Activated CD8-positive, alpha-beta memory T cell treated with anti-CD3 and anti-CD28 coated beads, Interleukin-2, amount 10 ng/mL, durations not matched to agents 7 days and 5 days (primary cell): Measurements from ENCODE around the gene CEACAM8. TPM values are rescaled to one million over a fixed set of nuclear protein-coding genes. Genes with fewer than 3 reads are reported as not detected.

Experiments
- ATAC-seq: fragments of 150-1000 bp; cut with Tn5 transposase; one replicate; pipeline ENCODE4 v1.10.0; 2021; ENCODE audit warnings: moderate library complexity
- CTCF ChIA-PET: fragments of 350-600 bp; sonication (Branson Sonifier 250); formaldehyde crosslinking; loops from one replicate; lab custom pipeline; 2021; ENCODE audit warnings: antibody characterized with exemption; lab: Charles Lee
- DNase-seq: peaks from one replicate; pipeline ENCODE4 v3.0.0-alpha.2; 2020
- H3K27ac Mint-ChIP-seq: one replicate; pipeline ENCODE4 v1.8.0; 2021; ENCODE audit warnings: mild to moderate bottlenecking, mixed read lengths
- H3K27me3 Mint-ChIP-seq: one replicate; pipeline ENCODE4 v1.8.0; 2021; ENCODE audit warnings: mixed read lengths
- H3K36me3 Mint-ChIP-seq: one replicate; pipeline ENCODE4 v1.8.0; 2021; ENCODE audit warnings: mild to moderate bottlenecking, mixed read lengths
- H3K4me1 Mint-ChIP-seq: one replicate; pipeline ENCODE4 v1.8.0; 2021; ENCODE audit warnings: mixed read lengths
- H3K4me3 Mint-ChIP-seq: one replicate; pipeline ENCODE4 v1.8.0; 2021; ENCODE audit warnings: mild to moderate bottlenecking, moderate library complexity, mixed read lengths
- H3K9me3 Mint-ChIP-seq: one replicate; pipeline ENCODE4 v1.8.0; 2022; ENCODE audit warnings: low read depth, mixed read lengths
- total RNA-seq, 2 experiments: library from RNA; stranded (reverse); gene quantifications; one replicate each; pipeline ENCODE4 v1.2.3, GENCODE V29; 2021

Gene CEACAM8
- total RNA-seq, 2 experiments from 2014 or later: not detected

- Mint-ChIP-seq H3K4me3 (no peak overlapping the region), H3K9me3 (no peaks in the 10 kb centered on the region), H3K36me3 (no peaks in the 10 kb centered on the region), H3K27me3 (peaks cover 19% of the 10 kb centered on the region), H3K4me1 (no peaks in the 10 kb centered on the region), H3K27ac (no peak overlapping the region)
- DNase-seq (peak; percentile 67), ATAC-seq (peak; percentile 60)
- CTCF ChIA-PET: interaction anchor here (1.0 to 3.2 kb wide), 5 partner anchors 11 to 51 kb away, joined by 3 to 13 read pairs (median 4); no protein-coding TSS in a partner anchor
These were observed 12.1 kb upstream of the CEACAM8 start for GRCh38 chr19:42606660-42607351.

DNA sequence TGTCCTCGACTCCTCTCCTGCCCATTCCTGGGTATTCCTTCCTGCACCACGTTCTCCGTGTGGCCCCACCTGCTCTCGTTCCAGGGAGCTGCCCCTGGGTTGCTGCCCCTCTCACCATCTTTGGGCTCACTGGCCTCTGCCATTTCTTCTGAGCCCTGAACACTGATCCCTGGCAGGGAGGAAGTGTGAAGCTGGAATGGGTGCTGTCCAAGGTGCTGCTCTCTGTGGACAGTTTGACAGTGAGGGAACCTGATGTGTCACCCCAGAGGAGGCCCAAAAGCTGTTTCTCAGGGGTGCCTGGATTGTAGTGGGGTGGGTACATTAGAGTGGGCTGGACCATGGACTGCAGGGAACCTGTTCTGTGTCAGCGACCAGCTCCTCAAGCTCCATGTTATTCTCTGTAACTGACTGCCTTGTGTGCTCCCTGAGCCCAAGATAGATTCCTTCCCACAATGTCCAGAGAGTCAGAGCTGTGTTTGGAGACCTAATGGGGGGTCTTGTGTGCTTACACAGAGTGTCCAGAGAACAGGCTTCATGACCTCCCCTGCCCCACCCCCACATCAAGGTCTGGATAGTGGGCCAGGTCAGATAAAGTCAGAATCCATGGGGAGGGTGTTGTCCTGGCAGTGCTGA lies 7.2 kb upstream of the CEACAM8 start:
- no peak overlapping the region for H3K27ac Mint-ChIP-seq

GRCh38 chr19:42596391-42597072 lies 1.8 kb upstream of the CEACAM8 start:
- Mint-ChIP-seq H3K4me1 (no peaks in the 10 kb centered on the region), H3K27ac (no peak overlapping the region), H3K36me3 (no peaks in the 10 kb centered on the region), H3K4me3 (no peak overlapping the region), H3K27me3 (peaks cover 31% of the 10 kb centered on the region), H3K9me3 (no peaks in the 10 kb centered on the region)
- DNase-seq (no peak), ATAC-seq (peak; percentile 65)
- CTCF ChIA-PET: interaction anchor here (0.8 to 2.6 kb wide), 18 partner anchors 10 to 176 kb away, joined by 3 to 30 read pairs (median 6); partner anchors contain the start of gene CEACAM1

More for the DNA sequence above, 7.2 kb upstream of the CEACAM8 start:
- Mint-ChIP-seq H3K36me3 (no peaks in the 10 kb centered on the region), H3K27me3 (peaks cover 47% of the 10 kb centered on the region), H3K4me3 (no peak overlapping the region), H3K9me3 (no peaks in the 10 kb centered on the region), H3K4me1 (no peaks in the 10 kb centered on the region)
- CTCF ChIA-PET: no interaction called here
- DNase-seq (peak; percentile 62), ATAC-seq (no peak)

- Mint-ChIP-seq H3K27me3 (peaks cover 34% of the 10 kb centered on the region), H3K4me3 (no peak overlapping the region), H3K4me1 (no peaks in the 10 kb centered on the region), H3K27ac (no peak overlapping the region), H3K9me3 (no peaks in the 10 kb centered on the region), H3K36me3 (no peaks in the 10 kb centered on the region)
- DNase-seq (no peak), ATAC-seq (no peak)
- CTCF ChIA-PET: interaction anchor here (0.6 to 2.6 kb wide), 16 partner anchors 11 to 176 kb away, joined by 3 to 30 read pairs (median 6); partner anchors contain the start of gene CEACAM1
These were observed 937 bp upstream of the CEACAM8 start for GRCh38 chr19:42595550-42596172.

GRCh38 chr19:42589792-42590191 lies 4.9 kb downstream of the CEACAM8 start:
- CTCF ChIA-PET: no interaction called here
- Mint-ChIP-seq H3K4me1 (no peaks in the 10 kb centered on the region), H3K9me3 (no peaks in the 10 kb centered on the region), H3K36me3 (no peaks in the 10 kb centered on the region), H3K4me3 (no peak overlapping the region), H3K27me3 (peaks cover 26% of the 10 kb centered on the region), H3K27ac (no peak overlapping the region)
- DNase-seq: no peak
- no peak for ATAC-seq

GRCh38 chr19:42584466-42584865 lies 10.3 kb downstream of the CEACAM8 start:
- H3K27me3 Mint-ChIP-seq: peaks cover 41% of the 10 kb centered on the region
- ATAC-seq (no peak), DNase-seq (no peak)
- no peak overlapping the region for H3K4me3 Mint-ChIP-seq
- no peaks in the 10 kb centered on the region for H3K36me3 Mint-ChIP-seq
- CTCF ChIA-PET: interaction anchor here (1.5 kb wide), 1 partner anchor 11 kb away, joined by 5 read pairs; the partner anchor contains the start of gene CEACAM8
- no peaks in the 10 kb centered on the region for H3K9me3 Mint-ChIP-seq
- no peaks in the 10 kb centered on the region for H3K4me1 Mint-ChIP-seq
- no peak overlapping the region for H3K27ac Mint-ChIP-seq

DNA sequence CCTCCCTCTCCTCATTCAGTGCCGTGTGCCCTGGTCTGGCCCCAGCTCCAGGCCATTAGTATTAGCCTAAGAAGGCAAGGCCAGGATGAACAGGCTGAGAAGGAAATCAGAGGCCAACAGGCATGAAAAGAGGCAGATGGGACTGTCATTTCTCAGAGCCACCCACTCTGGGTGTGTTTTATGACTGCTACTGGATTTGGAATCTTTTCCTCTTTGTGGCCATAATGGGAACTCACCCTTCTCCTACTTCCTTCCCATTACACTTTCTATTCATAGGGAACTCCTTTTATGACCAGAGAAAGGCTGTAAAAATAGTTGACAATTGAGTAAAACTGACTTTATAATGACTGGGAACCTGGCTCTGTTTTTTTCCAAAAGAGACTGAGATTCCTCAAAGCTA lies 17.7 kb downstream of the CEACAM8 start:
- Mint-ChIP-seq H3K9me3 (no peaks in the 10 kb centered on the region), H3K4me1 (no peaks in the 10 kb centered on the region), H3K4me3 (no peak overlapping the region), H3K36me3 (no peaks in the 10 kb centered on the region), H3K27me3 (peaks cover 39% of the 10 kb centered on the region), H3K27ac (no peak overlapping the region)
- CTCF ChIA-PET: interaction anchor here (2.2 kb wide), 1 partner anchor 19 kb away, joined by 7 read pairs; no protein-coding TSS in a partner anchor
- DNase-seq: no peak
- no peak for ATAC-seq

- Mint-ChIP-seq H3K27ac (no peak overlapping the region), H3K9me3 (no peaks in the 10 kb centered on the region), H3K4me3 (no peak overlapping the region), H3K27me3 (peaks cover 39% of the 10 kb centered on the region), H3K36me3 (no peaks in the 10 kb centered on the region), H3K4me1 (no peaks in the 10 kb centered on the region)
- DNase-seq: no peak
- ATAC-seq: no peak
- CTCF ChIA-PET: interaction anchor here (1.0 to 2.2 kb wide), 2 partner anchors 9 to 20 kb away, joined by 4 to 7 read pairs; no protein-coding TSS in a partner anchor
These were observed 18.5 kb downstream of the CEACAM8 start for GRCh38 chr19:42576241-42576640.

DNA sequence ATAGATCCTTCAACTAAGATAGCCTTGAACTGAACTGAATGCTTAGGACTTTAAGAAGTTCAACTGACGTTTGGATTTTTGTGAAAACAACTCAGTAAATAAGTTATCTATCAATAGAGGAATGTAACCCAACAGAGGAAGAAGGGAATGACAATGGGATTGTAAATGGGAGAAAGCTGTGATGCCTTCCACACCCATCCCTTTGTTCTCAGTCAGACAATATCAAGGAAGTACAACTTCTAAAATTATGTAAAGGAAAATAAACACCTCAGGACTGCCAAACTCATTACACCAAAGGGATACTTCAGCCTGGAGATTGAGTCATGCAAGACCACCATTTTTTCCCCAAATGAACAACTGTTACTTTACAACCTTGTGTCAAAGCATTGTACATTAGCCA lies 21.1 kb downstream of the CEACAM8 start:
- ATAC-seq (no peak), DNase-seq (no peak)
- H3K27me3 Mint-ChIP-seq: peaks cover 40% of the 10 kb centered on the region
- no peaks in the 10 kb centered on the region for H3K9me3 Mint-ChIP-seq
- H3K36me3 Mint-ChIP-seq: no peaks in the 10 kb centered on the region
- CTCF ChIA-PET: interaction anchor here (0.7 to 0.8 kb wide), 2 partner anchors 13 to 23 kb away, joined by 3 read pairs; no protein-coding TSS in a partner anchor
- no peak overlapping the region for H3K4me3 Mint-ChIP-seq
- H3K27ac Mint-ChIP-seq: no peak overlapping the region
- no peaks in the 10 kb centered on the region for H3K4me1 Mint-ChIP-seq

DNA sequence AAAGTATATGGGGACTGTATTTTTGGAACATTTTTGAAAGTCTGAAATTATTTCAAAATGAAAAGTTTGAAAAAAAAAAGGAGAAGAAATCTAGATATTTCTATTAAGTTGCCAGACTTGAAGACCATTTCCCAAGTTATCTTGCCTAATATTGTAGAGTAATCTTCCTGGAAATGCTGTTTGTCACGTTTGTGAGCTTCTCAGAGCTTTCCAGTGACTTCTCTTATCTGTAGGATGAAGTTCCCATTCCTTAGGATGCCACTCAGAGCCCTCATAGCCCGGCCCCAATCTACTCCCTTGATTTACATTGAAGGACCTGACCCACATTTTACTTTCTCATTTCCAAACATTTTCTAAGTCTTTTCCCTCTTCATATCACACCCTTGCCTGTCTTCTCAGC lies 23.6 kb downstream of the CEACAM8 start:
- Mint-ChIP-seq H3K4me3 (no peak overlapping the region), H3K4me1 (peaks cover 7% of the 10 kb centered on the region), H3K27ac (no peak overlapping the region), H3K36me3 (no peaks in the 10 kb centered on the region), H3K9me3 (no peaks in the 10 kb centered on the region), H3K27me3 (peaks cover 40% of the 10 kb centered on the region)
- ATAC-seq (no peak), DNase-seq (no peak)
- CTCF ChIA-PET: interaction anchor here (0.7 kb wide), 1 partner anchor 965 kb away, joined by 3 read pairs; no protein-coding TSS in a partner anchor

DNA sequence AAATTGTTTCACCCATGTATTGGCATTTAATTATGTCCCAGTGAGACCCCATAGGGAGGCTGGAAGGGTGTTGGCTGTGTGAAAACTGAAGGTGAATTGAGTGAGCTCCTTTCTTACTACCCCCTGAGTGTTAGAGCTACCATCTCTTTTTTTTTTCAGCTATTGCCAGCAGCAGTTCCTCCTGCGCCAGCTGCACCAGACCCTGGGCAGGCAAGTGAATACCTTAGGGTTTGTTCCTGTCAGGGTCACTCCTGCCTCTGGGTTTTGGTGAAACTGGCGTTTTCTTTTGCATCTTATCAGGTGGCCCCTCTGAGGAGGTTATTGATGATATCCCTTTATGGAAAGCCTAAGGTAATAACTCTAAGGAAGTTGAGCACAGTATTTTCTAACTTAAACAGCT lies 25.5 kb downstream of the CEACAM8 start:
- peaks cover 7% of the 10 kb centered on the region for H3K4me1 Mint-ChIP-seq
- H3K27me3 Mint-ChIP-seq: peaks cover 33% of the 10 kb centered on the region
- H3K27ac Mint-ChIP-seq: no peak overlapping the region
- no peak for DNase-seq
- no peak for ATAC-seq
- no peaks in the 10 kb centered on the region for H3K9me3 Mint-ChIP-seq
- no peak overlapping the region for H3K4me3 Mint-ChIP-seq
- no peaks in the 10 kb centered on the region for H3K36me3 Mint-ChIP-seq
- CTCF ChIA-PET: interaction anchor here (0.7 kb wide), 1 partner anchor 119 kb away, joined by 3 read pairs; no protein-coding TSS in a partner anchor

GRCh38 chr19:42568006-42568405 lies 26.7 kb downstream of the CEACAM8 start:
- Mint-ChIP-seq H3K27ac (no peak overlapping the region), H3K9me3 (no peaks in the 10 kb centered on the region), H3K4me1 (peaks cover 7% of the 10 kb centered on the region), H3K36me3 (no peaks in the 10 kb centered on the region), H3K4me3 (no peak overlapping the region), H3K27me3 (peaks cover 29% of the 10 kb centered on the region)
- DNase-seq (no peak), ATAC-seq (no peak)
- CTCF ChIA-PET: interaction anchor here (1.2 to 5.1 kb wide), 3 partner anchors 29 to 67 kb away, joined by 3 to 30 read pairs (median 3); no protein-coding TSS in a partner anchor
